IPS DF 4.7 (cell line): ENCODE data around the gene SFMBT2.
A peak's percentile ranks its signal among the peaks of the same experiment; 100 is the strongest.

Experiments used
- DNase-seq: peaks from one replicate; pipeline ENCODE4 v3.0.0-alpha.2; 2013; ENCODE audit warnings: low spot score; ENCODE audit errors: extremely low read depth

Gene SFMBT2

DNA sequence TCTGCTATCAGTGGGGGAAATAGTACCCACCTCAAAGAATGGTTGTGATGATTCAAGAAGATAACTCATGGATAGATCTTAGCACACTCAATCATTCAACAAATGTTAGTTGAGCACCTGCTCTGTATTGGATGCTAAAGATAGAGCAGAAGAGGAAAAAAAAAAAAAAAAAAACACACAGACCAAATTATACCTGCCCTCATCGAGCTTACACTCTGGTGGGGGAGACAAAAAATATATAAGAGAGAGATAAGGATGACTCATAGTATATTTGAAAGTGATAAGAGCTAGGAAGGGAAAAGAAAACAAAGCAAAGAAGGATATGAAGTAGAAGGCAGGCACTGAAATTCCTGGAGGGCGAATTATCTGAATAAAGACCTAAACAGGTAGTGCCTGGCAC lies 258.5 kb downstream of the SFMBT2 start:
- no peak for DNase-seq

DNA sequence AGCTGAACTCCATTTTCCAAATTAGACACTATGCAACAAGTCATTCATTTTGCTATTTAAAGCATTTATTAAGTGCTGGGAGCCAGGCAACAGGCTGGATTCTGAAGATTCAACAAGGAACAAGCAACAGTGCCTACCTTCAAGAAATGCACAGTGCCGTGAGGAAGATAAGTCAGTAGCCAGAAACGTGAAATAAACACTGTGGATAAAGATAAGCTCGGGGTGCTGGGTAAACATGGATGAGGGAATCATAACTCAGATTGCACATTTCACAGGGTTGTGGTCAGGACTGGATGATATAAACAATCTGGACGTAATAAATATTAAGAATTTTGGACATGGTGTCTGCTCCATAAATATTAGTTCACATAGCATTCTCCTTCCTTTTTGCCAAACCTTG lies 259.3 kb downstream of the SFMBT2 start:
- DNase-seq, result no peak

DNA sequence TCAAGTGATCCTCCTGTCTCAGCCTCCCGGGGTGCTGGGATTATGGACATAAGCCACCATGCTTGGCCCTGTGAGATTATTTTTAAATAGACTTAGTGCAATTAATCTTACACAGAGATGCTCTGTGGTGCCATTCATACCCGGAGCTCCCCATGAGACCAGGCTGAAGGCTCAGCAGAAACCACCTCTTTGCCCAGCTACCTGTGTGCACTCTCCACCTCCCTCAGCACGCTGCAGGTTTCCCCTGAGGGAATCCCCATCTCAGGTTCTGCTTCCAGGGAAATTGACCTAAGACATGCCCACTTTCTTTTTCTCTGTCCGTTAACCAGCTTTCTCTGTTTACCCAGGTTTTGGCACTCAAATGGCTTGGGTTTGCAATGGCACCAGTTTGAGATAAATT lies 260.5 kb downstream of the SFMBT2 start:
- no peak for DNase-seq

DNA sequence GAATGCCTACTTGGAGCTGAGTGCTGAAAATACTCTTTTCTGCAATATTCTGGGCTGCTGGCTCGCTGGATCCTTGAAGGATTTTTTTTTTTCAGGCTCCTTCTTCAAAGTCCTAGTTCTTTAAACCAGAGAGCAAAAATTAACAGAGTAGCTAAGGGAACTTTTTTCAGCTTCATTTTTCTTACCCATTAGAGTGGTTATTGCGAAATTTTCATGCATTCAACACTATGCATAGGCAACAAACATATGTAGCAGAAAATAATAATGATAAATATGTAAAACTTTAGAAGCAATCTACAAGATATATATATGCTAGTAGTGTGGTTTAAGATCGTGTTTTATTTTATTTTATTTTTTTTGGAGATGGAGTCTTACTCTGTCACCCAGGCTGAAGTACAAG lies 264.6 kb downstream of the SFMBT2 start:
- DNase-seq, result no peak

DNA sequence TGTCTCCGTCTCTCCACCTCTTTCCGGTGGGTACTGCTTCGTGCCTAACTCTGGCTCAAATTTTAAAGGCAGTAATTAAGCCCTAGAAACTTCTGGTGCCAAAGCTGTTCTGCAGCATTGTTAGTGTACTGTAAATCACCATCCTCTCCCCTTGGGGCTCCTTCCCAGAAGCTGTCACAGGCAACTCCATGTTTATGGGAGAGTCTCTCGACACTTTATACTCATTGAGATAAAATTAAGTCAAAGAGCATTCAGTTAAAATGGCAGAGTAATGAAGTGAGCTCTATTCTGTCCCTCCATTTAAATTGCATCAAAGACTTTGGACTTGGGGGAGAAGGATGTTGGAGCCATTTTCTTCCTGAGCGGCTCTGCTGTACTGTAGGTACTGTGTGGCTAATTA lies 274.8 kb downstream of the SFMBT2 start:
- no peak for DNase-seq

DNA sequence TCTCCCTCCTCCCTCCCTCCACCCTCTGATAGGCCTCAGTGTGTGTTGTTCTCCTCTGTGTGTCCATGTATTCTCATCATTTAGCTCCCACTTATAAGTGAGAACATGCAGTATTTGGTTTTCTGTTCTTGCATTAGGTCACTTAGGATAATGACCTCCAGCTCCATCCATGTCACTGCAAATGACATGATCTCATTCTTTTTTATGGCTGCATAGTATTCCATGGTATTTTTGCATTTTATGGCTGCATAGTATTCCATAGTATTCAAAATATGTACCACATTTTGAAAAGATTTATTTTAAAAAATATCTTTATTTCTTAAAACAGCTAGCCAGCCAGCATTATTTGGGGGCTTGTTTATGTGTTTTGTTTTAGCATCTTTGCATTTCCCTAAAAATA lies 275.6 kb downstream of the SFMBT2 start:
- no peak for DNase-seq

DNA sequence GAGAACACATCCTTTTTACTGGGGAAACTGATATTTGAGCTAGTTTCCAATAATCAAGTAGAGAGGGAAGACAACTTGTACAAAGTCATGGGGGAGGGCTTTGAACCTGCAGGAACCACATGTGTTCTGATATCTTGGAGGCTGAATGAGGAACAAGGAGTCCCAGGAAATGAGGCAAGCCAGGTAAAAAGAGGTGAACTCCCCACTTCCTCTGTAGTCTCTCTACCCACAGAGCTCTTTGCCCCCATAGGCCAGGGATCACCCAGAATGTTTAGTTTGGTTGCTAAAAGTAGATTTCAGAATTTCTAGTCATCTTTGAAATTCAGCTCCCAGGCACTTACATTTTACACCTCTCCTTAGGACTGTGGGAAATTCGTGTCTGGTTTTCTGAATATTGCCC lies 276.4 kb downstream of the SFMBT2 start:
- no peak for DNase-seq

DNA sequence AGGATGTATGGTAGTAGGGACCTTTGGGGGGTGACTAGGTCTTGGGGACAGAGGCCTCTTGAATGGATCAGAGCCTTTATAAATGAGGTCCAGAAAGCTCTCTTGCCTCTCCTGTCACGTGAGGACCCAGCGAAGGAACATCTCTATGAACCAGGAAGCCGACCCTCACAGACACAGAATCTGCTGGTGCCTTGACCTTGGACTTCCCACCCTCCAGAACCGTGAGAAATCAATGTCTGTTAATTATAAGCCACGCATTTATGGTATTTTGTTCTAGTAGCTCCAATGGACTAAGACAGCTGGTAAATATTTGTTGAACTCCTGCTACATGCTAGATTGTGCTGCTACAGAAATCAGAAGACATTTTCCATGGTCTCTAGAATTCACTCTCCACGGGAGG lies 276.9 kb downstream of the SFMBT2 start:
- no peak for DNase-seq

DNA sequence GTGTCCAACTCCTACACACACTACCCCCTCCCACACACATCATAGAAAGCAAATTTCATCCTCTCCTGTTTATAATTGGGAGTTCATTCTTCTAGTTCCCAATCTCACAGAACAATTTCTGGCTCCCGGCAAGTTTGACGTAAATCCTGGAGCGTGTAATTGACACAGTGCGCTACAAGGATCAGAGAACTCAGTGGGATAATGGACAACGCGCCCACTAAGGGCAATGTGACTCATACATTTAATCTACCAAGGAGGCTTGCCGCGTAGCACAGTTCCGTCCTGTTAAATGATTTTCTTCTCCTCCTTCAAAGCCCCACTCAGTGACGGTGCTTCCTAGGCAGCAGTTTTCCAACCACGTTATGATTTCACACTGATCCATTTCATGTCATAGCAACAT lies 277.6 kb downstream of the SFMBT2 start:
- DNase-seq, result no peak

DNA sequence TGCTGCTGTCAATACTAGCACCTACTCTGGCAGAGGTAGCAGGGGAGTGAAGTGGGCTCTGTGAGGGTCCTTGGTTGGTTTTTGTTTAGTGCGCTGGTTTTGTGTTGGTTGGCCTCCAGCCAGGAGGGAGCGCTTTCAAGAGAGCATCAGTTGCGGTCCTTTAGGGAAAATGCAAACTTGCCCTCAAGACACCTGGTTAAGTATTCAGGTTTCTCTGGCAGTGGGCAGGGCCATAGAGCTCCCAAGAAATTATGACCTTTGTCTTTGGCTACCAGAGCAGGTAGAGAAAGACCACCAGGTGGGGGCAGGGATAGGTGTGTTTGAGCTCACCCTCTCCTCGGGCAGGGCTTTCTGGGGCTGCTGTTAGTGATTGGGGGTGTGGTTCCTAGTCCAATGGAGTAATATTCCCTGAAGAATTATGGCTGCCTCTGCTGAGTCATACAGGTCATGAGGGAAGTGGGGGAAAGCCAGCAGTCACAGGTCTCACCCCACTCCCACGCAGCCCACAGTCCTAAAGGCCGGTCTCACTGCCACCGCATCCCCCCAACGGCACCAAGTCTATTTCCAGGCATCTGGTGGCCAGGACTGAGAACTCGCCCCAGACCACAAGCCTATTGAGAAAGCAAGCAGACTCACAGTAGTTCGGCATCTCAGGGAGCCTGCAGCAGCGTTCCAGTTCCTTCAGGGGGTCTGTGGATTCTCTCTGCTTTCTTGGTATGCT lies 280.5 kb downstream of the SFMBT2 start:
- DNase-seq, result no peak

DNA sequence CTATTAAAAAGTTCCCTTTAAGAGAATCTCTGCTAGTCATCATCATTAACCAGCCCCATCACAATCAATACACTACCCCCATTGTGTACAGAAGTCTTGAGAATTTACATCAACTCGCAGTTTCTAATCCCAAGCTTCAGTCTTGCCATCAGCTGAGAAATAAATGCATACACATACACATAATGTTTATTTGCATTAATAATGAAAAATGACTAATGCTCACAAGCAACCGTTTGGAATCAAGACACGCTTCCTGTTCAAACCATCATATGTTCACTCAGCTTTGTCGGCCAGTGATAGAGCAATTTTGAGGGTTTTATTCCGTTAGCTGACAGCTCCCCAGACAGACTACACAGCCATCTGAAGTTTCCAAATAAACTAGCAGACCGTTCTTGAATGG lies 287.1 kb downstream of the SFMBT2 start:
- DNase-seq, result no peak

DNA sequence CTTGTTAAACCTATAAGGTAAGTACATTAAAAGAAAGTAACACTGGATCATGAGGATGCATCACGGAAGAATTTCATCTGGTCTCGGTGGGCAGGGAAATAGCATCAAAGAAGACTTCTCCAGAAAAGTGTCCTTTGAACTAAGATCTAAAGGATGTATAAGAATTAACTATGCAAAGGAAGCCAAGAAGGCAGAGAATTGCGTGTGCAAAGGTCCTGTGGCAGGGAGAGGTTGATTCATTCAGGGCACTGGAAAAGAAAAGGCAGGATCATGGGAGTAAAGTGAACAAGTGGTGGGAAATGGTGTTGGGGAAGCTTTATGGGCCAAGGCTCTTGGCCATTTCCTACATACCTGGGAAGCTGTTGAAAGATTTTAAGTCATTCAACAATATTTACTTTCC lies 288.3 kb downstream of the SFMBT2 start:
- no peak for DNase-seq

DNA sequence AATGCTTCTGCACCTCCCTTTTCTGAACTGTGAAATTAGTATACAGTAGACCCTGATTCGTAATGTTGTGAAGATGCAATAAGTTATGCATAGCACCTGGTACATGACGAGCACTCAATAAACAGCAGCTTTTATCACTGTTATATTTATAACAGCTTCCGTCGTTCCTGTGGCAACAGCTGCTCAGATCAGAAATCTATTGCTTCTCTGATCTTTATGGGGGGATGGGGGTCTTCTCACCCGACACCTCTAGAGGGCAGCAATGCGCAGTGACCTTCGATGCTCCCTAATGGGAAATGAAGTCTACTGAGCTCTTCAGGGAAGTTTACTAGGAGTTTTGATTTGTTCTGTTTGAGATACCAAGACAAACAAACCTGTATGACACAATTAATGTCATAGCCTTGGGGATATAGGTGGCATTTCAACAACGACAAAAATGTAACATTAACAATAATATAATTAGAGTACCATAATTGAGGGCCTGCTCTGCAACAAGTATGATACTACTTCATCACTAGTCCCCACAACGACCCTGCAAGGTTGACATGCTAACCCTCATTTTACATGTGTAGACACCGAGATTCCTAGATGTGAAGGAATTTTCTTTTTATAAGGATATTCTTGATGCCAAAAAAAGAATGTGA lies 289.6 kb downstream of the SFMBT2 start:
- peak; percentile 56 for DNase-seq

DNA sequence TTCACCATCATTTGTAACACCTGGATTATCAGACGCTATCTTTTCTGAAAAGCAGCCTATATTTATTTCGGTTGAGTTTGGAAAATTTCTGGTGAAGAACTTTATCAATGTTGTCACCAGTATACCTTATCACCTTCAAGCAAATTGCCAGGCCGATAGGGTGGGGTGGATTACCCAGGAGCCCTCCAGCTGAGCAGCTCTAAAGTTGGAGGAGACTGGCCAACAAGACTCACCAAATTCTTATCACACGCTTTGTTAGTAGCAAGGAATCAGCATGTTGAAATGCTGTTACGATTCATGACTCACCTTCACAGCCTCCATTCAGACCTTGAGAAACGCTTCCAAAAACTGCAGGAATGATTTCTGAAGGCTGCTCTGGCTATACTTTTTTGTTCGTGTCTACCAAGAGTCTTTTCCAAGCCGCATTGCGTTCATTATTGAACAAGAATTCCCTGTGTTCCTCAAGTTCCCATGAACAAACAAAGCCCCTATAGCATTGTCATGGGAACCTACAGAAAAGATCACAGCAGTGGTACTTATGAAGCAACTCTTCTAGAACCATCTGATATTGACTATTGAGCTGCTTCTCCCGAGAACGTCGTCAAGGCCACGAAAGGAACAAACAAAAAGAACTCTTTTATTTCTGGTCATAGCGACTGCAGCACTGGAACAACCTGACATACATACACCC lies 291.4 kb downstream of the SFMBT2 start:
- DNase-seq, result no peak

DNA sequence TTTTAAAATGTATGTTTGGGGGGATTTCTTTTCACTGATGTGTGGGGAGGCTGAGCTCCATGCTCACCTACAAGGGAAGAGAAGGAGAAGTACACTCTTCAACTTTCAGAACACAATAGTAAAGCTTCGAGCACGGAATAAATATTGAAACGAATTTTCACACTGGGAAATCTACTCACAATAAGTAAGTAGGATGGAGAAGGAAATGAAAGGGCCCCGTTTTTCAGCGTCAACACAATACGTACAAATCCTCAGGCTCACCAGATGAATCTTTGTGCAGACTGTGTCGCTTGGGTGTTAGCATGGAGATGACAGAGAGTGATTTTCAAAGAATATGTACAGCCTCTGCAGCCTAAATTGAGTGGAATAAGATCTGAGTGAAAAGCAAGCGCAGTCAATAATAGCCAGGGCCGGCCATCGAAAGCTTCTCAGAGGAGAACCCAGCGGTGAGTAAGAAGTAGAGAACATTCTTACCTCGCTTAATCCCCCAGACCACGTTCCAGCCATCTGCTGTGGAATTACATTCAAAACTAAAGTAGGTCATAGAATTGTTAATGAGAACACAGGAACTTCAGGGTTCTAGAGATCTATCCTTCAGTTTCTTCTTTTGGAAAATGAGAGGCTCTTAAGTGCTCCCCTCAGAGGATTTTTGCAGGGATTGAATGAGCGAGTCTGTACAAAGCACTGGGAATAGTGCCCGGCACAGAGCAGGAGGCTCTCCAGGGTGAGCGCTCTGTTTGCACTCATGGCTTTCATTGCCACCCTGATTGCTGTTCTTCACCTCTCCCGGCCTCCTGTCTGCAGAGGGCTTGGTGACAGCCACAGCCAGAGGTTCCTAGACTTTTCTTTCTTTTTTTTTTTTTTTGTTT lies 292.8 kb downstream of the SFMBT2 start:
- no peak for DNase-seq

DNA sequence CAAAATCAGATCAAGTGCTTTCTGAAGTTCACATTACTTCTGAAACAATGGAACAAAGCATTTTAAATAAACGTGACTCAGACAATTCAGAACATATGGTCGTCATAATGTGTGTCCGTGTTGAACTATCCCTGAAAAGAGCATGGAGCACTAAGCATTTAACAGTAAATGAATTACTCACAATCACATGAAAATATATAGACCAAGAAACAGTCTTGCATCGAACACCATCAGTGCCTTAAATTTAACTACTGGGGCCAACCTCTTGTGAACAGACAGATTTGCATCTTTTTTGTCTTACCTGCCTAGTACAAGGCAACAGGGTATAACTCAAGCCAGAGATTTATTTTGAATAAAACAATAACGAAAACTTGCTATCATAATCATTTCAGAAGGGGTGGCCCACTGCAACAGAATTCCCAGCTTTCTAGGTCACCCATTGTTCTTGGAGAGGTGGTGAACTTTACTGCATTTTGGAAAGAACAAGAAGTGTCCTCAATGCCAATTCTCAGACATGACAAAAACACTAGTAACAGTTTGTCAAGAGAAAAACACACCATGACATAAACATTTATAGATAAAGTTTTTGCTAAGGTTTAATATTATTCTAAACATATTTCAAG lies 293.5 kb downstream of the SFMBT2 start:
- no peak for DNase-seq

DNA sequence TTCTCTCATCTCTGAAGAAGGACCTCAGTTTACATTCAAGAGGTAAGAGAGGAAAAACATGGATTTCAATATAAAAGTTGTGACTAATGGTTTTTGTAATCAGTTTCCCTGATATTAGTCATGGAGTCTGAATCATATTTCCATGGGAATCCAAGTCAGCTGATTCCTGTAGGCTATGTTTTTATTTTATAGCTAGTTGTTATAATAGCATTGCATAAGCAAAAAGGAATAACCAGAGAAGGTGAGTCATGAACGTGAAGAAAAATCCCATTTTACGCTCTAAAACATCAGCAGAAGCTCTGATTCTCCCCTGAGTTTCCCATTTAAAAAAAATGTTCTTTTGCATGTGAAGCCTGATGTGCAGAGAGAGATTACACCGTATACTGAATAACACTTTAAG lies 299.3 kb downstream of the SFMBT2 start:
- DNase-seq, result no peak

DNA sequence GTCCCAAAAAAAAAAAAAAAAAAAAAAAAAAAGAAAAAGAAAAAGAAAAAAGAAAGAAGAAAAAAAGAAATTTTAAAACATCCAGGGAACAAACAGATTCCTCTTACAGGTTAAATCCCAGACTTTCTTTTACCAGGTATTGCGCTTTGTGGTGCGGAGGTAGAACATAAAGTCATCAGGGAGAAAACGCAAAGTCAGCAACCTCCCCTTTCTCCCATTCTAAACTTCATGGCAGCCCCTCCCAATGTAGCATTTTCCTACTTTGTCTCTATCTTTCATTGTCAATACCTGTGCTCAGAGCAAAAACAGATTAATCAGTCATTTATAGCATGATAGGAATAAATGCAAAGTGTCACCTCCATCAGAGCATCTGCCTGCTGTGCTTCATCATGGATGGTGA lies 299.7 kb downstream of the SFMBT2 start:
- no peak for DNase-seq
